IPS DF 19.7 (cell line): ENCODE measurements around the gene NOP14.
"Not testable (repeated sequence)": the region's sequence is repeated elsewhere in the genome, so short reads cannot be mapped to it uniquely, and the experiment has no call there.

Experiments used
- DNase-seq: peaks from one replicate; pipeline ENCODE4 v3.0.0-alpha.2; 2013; ENCODE audit warnings: low read depth, low spot score

Gene NOP14

DNA sequence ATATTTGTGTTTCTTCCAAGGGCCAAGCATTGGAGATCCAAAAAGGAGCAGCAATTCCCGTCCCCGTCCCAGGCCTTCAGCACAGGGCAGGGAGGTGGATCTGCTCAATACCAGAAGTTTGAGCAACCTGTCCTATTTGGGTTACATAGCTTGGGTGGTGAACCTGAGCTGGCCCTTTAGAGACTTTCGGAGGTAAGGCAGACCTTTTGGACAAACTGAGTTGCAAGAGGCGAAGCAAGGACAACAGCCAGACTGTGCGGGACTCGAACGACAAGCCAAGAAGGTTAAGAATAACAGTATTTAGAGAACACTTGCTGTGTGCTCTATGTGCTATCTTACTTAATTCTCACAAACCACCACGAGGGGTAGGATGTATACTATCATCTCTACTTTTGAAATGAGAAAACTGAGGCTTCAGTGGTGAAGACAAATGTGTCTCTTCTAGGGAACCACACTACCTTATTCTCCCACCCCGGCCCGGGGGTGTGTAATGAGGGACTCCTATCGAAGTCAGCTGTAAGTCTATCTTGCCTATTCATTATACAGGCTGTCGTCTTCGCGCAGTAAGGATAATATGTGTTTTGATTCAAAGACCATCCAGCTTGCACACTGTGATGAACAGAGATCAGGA is 1.3 kb downstream of the NOP14 start:
- no peak for DNase-seq

DNA sequence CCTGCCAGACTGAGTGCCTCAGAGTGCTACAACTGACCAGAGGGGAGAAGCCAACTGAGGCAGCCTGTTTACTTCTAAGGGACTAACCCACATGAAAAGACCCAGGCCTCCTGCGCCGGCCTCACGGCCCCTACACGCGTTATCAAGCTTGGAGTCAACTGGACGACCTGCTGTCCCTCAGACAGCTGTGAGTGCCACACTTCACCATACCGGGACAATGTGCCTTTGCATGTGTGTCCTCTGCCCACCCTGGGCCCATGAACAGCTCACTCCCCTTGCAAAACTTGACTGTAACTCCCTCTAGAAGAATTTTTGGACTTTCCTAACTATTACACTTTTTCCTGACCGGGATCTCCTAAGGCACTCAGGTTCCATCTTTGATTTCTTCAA is 1.8 kb downstream of the NOP14 start:
- DNase-seq: no peak

DNA sequence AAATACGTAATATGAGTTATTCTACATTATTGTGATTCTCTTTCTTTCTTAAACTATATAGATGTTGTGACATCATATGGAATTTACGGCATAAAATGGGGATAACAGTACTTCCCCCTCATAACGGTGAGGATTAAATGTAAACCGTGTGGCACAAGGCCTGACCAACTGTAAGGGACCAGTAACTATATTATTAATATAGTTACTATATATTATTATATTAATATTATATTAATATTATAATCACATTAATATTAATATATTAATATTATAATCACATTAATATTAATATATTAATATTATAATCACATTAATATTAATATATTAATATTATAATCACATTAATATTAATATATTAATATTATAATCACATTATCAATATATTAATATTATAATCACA is 2.8 kb downstream of the NOP14 start:
- DNase-seq: not testable (repeated sequence)

DNA sequence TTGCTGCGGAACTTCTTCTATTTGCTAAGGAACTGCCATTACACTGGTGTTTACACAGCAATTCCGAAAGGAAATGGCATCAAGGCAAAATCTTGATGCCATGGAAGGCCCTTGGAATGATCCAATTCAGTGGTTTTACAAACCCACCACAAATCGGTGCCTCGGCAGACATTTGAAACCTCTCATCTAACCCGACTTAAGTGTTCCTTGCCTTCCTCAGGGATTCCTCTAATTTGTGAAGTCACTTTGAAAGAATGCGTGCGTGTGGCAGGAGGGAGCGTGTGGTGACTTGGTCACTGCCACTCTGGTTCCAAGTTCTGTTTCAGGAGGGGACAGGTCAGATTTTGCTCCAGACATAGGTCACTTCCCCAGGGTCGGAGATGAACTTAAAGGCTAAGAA is 4.8 kb downstream of the NOP14 start:
- no peak for DNase-seq

DNA sequence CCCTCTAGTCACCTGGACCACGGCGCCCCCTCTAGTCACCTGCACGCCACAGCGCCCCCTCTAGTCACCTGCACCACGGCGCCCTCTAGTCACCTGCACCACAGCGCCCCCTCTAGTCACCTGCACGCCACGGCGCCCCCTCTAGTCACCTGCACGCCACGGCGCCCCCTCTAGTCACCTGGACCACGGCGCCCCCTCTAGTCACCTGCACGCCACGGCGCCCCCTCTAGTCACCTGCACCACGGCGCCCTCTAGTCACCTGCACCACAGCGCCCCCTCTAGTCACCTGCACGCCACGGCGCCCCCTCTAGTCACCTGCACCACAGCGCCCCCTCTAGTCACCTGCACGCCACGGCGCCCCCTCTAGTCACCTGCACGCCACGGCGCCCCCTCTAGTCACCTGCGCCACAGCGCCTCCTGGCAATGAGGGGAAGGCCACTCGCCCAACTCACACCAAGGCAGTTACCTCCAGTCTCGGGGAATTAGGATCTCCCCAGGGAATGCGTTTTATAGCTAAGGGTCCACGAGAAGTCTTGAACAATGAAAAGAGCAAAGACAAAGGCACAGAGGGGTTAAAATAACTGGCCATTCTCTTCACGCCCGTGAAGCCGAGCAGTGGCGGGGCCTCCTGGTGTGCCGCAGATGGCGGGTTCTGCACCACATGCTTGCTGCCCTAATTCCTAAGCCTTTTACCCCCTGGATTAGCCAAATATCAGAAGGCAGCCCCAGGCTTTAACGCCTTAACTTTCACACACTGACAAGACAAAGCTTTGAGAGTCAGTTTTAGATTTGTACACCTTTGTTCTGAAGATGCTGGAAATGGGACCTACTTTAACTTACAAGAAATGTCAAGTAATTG is 7.8 kb downstream of the NOP14 start:
- DNase-seq: not testable (repeated sequence)

DNA sequence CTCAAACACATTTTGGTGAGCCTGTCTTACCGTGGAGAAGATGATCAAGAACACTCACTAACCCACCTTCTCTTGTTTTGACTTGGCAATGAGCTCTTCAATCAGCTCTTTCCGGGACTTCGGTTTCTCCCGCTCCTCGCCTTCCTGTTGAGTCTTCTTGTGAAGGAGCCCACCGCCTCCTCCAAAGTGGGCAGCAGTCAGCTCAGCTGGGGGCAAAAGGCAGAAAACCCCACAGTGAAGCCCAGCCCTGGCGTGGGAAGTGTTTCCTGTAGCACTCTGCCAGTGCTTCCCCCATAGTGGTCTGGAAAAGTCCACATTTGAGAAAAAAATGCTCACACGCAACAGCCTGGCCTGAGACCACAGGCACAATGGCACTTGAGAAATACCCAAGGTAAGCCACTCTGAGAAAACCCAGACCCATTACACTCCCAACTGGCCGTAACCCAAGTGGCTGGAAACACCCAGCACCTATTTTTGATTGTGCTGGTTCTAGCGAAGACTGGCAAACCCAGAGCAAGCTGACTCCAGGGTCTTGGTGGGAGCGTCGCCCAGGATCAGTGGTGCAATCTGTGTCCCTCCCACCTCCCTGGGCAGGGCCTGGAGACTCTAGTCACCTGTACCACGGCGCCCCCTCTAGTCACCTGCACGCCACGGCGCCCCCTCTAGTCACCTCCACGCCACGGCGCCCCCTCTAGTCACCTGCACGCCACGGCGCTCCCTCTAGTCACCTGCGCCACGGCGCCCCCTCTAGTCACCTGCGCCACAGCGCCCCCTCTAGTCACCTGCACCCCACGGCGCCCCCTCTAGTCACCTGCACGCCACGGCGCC is 8.6 kb downstream of the NOP14 start:
- DNase-seq: no peak

DNA sequence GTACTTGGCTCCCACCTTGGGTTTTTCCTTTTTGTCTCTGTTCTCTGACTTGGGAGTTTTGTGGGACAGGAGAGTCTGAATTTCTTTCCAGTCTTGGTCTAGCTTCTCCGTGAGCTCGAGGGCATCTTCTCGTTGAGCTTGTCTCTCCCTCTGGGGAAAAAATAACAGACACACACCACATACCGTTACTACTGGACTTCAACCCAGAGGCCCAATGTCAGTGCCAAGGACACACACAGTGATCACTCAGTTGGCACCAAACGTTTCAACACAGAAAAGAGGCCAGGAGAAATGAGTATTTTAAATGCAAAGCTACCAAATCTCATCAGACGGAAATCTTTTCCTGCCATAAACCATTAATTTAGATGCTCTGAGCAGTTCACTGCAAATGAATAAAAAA is 9.7 kb downstream of the NOP14 start:
- no peak for DNase-seq

DNA sequence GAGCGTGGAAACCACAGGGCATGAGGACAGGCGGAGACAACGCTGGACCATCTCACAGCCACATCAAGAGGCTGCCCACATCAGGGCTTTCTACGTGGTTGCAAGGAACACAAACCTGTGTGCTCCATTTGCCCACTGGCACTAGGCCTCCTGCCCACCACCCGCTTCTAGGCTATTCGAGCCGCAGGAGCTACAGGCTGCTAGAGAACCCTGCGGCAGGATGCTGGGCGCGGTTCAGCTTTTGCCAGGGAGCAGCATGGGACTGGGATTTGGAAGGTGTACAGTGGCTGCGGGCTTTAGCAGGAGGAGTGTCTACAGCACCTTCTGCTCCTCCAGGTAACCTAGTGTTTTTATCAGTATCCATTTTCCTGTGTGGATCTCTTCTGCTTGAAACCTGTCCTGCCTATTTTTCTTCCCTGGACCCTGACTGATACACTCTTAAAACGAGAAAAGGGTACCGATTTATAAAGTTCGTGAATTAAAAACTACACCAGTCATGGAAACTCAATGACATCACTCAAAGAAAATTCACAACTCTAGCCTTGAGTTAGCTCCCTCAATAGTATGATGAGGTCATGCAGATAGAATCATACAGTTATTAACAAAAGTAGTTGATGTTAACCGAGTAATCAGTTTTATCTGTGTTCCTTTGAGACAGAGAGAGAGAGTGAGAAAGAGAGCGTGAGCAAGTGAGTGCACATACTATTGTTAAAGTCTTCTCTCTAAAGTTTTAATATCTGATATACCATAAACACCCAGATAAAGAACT is 12.8 kb downstream of the NOP14 start:
- DNase-seq: no peak

DNA sequence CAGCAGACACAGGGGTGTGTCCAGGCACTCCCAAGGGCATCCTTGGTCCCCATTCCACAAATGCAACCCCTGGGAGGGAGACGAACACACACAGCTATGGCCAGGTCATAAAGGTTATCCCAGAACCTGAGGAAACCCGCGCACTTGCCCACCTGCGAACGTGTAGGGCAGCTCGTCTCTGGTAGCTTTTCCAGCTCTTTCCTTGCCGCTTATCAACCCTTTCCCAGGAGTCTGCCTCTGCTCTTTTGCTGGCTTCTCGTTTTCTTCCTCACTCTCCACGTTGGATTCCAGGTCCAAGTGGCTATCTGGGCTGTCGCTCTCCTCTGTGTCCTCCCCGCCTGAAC is 13.5 kb downstream of the NOP14 start:
- no peak for DNase-seq

DNA sequence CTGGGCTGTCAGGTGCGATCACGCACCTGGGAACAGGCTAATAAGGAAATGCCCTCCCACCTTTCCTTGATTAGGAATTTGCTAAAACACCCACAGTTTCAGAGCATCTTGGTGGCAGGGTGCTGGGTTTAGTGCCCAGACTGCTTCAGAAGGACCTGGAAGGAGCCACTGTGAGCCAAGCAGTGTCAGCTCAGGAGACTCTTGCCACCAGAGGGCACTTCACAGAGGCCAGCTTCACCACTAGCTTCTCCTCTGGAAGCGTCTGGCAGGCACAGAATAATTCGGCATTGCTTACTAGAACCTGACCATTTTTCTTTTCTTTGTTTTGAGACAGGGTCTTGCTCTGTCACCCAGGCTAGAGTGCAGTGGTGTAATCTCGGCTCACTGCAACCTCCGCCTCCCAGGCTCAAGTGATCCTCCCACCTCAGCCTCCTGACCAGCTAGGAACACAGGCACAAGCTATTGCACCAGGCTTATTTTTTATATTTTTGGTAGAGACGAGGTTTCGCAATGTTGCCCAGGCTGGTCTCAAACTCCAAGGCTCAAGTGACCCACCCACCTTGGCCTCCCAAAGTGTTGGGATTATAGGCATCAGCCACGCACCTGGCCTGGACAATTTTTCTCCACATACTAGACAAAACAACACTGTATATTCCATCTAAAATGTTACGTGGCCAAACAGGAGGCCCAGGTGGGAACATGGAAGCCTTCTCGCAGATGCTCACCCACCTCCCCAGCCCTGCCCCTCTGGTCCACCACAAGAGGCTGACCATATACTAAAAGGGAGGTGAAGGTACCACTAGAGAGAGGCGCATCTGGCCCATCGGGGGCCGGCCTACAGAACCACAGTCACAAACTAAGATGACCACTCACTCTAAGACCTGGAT is 14.1 kb downstream of the NOP14 start:
- DNase-seq: no peak

DNA sequence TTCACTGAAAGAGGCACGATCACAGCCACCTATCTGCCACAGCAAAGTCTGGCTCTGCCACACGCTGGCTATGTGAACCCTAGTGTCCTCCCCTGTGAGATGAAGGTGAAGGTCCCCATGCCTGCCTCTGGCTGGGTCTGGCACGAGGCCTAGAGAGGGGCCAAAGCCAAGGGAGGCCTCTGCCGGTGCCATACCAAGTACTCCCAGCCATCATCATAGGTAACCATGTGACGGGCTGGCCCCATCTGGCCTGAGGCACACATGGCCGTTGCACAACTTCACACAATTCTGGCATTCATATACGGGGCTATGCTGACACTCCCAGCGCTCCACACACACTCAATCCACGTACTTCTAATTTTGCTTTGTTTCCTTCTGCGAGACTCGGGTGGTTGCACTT is 15.3 kb downstream of the NOP14 start:
- DNase-seq: no peak

DNA sequence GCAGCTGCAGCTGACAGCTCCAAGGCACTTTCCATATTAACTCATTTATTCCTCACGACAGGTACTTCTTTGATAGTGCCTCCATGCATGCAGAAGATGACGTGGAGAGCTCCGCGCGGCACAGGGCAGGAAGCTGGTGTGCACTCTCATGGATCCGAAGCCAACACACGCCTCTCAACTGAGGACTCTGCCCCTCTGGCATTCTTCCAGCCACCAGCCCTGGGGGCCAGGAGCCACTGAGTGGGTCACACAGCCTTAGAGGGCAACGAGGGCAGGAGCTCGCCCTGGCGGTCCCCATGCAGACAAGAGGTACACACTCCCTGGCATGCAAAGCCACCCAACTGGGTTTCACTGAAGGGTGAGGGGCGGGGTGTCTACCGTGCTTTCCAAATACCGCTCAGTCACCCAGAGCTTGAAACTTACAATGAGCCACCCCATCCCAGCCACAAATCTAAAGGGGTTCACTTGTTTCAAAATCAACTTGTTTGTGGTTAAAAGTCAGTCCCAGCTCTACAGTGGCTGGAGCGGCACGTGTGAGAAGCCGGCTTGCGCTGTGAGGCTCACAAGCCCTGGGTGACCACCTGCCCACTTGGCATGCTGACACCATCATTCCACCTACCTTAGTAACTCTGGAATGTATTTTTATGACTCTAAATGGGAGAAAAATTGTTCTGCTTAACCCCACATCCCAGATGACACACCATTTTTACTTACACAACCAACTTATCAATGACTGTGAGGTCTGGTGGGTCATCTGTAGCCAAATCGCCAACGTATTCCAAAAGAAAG is 16.2 kb downstream of the NOP14 start:
- DNase-seq: no peak

DNA sequence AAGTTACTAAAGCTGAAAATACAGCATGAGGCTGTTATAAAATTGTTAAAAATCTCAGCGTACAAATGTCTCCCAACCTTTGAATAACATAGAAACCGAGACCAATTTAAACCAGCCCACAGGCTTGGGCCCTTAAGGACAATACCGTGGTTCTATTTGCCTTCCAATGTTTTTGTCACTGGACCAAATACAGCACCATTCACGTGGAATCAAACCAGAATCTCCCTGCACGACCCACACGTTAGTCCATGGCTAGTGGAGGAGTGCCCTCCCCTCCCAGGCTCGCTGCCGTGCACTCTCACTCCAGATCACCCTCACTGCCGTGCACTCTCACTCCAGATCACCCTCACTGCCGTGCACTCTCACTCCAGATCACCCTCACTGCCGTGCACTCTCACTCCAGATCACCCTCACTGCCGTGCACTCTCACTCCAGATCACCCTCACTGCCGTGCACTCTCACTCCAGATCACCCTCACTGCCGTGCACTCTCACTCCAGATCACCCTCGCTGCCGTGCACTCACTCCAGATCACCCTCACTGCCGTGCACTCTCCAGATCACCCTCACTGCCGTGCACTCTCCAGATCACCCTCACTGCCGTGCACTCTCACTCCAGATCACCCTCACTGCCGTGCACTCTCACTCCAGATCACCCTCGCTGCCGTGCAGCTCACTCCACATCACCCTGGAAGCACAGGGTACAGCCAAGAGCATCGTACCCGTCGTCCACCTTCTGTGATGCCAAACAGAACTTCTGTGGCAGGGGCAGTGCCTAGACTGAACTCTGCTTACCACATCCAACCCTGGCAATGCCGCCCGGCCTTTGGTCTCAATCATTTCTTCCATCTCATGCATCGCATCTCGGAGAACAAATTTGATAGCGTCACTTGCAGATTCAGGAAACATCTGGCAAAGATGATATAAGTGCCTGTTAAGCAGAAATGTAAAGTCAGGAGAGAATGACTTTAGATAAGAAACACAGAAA is 17.3 kb downstream of the NOP14 start:
- DNase-seq: not testable (repeated sequence)

DNA sequence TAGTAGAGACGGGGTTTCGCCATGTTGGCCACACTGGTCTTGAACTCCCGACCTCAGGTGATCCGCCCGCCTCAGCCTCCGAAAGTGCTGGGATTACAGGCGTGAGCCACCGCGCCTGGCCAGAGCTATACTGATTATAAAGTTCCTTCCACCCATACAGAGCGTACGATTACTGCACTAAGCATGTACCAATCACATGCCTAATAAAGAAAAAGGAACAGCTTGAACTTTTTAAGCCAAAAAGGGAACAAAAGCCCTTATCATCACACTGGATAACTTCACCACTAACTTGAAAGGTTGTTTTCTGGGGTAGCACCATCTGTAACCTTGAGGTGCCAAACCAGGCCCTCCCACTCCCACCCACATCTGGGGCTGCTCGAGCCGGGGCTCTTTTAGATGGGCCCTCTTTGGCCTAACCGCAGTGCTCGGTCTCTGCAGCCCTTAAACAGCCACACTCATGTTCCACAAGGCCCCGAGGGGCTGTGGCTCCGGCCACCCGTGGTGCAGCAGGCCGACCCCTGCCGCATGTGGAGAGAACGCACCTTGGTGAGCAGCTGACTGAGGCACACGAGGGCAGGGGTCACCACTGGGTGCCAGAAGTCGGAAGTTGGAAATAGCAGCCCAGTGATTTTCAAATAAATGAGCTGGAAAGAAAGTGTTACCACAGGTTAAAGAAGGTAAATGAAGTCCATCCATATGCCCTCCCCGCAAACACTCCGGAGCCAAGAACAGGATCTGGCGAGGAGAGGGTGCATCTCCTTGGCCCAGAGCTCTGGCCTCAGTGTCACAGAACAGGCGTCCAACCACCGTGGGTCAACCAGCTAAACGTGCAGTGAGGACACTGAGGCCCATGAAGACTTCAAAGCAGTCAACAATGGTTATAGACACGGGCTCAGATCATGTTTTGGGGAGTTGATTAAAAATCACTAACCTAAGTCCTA is 18.4 kb downstream of the NOP14 start:
- no peak for DNase-seq

DNA sequence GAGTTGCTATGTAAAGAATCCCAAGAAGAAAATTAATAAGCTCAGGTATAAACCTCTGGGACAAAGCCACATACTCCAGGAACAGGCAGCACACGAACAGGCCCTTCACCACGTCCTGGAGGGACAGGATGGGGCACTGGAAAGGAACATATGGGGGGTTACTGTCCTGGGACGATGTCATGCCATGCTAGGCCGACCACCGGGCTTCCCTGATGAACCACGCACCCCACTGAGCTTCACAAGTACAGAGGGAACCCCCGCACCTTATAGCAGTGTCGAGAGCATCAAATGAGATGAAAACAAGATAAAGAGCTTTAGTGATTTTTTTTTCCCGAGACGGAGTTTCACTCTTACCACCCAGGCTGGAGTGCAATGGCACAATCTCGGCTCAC is 19.1 kb downstream of the NOP14 start:
- no peak for DNase-seq

DNA sequence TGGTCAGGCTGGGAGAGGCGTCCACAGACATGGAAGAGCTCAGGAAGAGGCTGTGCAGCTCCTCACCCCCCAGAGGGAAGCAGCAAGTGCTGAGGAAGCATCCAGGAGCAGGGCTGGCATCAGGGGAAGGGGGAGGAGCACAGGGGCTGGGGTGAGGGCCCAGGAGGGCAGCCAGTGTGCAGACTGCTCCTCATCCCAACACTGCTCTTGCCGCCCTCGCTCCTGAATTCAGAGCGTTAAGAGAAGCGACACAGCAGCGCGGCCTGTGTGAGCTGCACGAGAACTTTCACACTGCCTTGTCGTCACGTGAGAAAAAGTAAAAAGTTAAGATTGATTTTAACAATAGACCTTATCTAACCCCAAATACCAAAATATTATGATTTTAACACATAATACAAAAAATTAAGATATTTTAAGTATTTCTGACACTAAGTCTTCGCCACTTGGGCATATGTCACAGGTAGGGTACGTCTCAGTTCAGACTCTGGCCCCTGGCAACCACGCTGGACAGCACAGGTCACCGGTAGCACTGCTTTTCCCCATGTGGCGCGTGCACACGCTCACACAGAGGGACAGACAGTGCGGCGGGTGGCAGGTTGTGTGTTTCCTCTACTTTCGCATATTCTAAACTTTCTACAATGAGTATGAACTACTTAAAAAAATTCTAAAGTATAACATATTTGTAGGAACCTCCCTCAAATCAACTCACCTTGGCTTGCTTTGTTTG is 19.7 kb downstream of the NOP14 start:
- no peak for DNase-seq
